Osteoblast (primary cell): ENCODE results near the gene CCBE1. TPM values are rescaled to one million over a fixed set of nuclear protein-coding genes. Genes with fewer than 3 reads are reported as not detected.
"Not testable (repeated sequence)": the region's sequence is repeated elsewhere in the genome, so short reads cannot be mapped to it uniquely, and the experiment has no call there.

Source experiments
- DNase-seq: peaks from one replicate; pipeline ENCODE4 v3.0.0; 2011; ENCODE audit warnings: low spot score, mixed read lengths; ENCODE audit not compliant: insufficient read length; ENCODE audit errors: missing footprints
- H2AFZ ChIP-seq: 2 replicates; pipeline ENCODE4 v1.6.0; 2011; ENCODE audit warnings: mild to moderate bottlenecking, low read length
- H3K27ac ChIP-seq: 2 replicates; pipeline ENCODE4 v1.5.1; 2011; ENCODE audit warnings: mild to moderate bottlenecking, low read depth, low read length, moderate library complexity
- H3K27me3 ChIP-seq: 2 replicates; pipeline ENCODE4 v1.6.0; 2012; ENCODE audit warnings: mild to moderate bottlenecking, control low read depth, inconsistent platforms, low read length, moderate library complexity; ENCODE audit not compliant: insufficient read depth
- H3K36me3 ChIP-seq: 2 replicates; pipeline ENCODE4 v1.5.1; 2011; ENCODE audit warnings: mild to moderate bottlenecking, low read length, control low read depth, moderate library complexity; ENCODE audit not compliant: insufficient read depth
- H3K4me1 ChIP-seq: 2 replicates; pipeline ENCODE4 v1.5.1; 2011; ENCODE audit warnings: mild to moderate bottlenecking, low read length, control low read depth, moderate library complexity; ENCODE audit not compliant: insufficient read depth
- H3K4me2 ChIP-seq: 2 replicates; pipeline ENCODE4 v1.6.0; 2011; ENCODE audit warnings: mild to moderate bottlenecking, low read length; ENCODE audit not compliant: insufficient read depth
- H3K4me3 ChIP-seq: fragments of 200-600 bp; sonication (generic); 3 replicates; pipeline ENCODE4 v1.5.1; 2012; ENCODE audit warnings: mild to moderate bottlenecking, low read length, inconsistent platforms; ENCODE audit not compliant: insufficient read depth
- H3K79me2 ChIP-seq: 2 replicates; pipeline ENCODE4 v1.6.0; 2012; ENCODE audit warnings: mild to moderate bottlenecking, low read length, control low read depth, inconsistent platforms; ENCODE audit not compliant: insufficient read depth
- H3K9me3 ChIP-seq: 2 replicates; pipeline ENCODE4 v1.5.1; 2011; ENCODE audit warnings: low read depth, low read length, control low read depth
- H4K20me1 ChIP-seq: 2 replicates; pipeline ENCODE4 v1.6.0; 2012; ENCODE audit warnings: mild to moderate bottlenecking, low read length, control low read depth; ENCODE audit not compliant: insufficient read depth
- total RNA-seq: library from RNA; depleted of rRNA; stranded (reverse); fragments of >200 nt; gene quantifications from 2 replicates; pipeline ENCODE4 v1.2.3, GENCODE V29; 2012
- TF ChIP-seq, protein P1 (sequence below): IDR thresholded peaks from 2 replicates; pipeline ENCODE4 v1.5.1; 2011; ENCODE audit warnings: mild to moderate bottlenecking, low read depth, low read length, moderate library complexity; ENCODE audit errors: extremely low read depth

Gene CCBE1
- total RNA-seq, 1 donor, result 51.4 TPM

DNA sequence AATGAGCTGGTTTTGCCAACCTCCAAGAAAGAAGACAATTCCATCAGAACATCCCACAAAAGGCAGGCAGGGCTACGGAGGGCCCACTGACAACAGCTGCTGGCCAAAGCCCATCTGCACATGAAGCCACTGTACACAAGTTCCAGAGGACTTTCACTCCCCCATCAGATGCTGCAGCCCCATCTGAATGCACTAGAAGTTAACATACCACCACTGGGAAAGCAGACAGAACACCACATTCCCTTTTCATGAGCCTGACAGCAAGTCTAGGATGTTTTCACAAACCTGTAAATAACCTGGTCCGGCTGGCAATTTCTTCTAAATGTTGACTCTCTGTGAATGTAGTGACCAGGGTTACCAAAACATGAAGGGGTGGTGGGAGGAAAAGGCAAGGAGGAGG lies 41.5 kb downstream of the CCBE1 start:
- H4K20me1 ChIP-seq, result peaks cover 14% of the 10 kb centered on the region
- H3K9me3 ChIP-seq, result no peaks in the 10 kb centered on the region
- peaks cover 98% of the 10 kb centered on the region for H3K79me2 ChIP-seq
- no peak overlapping the region for H2AFZ ChIP-seq
- no peak overlapping the region for H3K27ac ChIP-seq
- no peak for DNase-seq
- no peak overlapping the region for H3K4me3 ChIP-seq
- H3K4me2 ChIP-seq, result no peak overlapping the region
- H3K27me3 ChIP-seq, result no peaks in the 10 kb centered on the region
- H3K36me3 ChIP-seq, result peaks cover 16% of the 10 kb centered on the region
- H3K4me1 ChIP-seq, result peaks cover 21% of the 10 kb centered on the region
- TF ChIP-seq, protein P1, sequence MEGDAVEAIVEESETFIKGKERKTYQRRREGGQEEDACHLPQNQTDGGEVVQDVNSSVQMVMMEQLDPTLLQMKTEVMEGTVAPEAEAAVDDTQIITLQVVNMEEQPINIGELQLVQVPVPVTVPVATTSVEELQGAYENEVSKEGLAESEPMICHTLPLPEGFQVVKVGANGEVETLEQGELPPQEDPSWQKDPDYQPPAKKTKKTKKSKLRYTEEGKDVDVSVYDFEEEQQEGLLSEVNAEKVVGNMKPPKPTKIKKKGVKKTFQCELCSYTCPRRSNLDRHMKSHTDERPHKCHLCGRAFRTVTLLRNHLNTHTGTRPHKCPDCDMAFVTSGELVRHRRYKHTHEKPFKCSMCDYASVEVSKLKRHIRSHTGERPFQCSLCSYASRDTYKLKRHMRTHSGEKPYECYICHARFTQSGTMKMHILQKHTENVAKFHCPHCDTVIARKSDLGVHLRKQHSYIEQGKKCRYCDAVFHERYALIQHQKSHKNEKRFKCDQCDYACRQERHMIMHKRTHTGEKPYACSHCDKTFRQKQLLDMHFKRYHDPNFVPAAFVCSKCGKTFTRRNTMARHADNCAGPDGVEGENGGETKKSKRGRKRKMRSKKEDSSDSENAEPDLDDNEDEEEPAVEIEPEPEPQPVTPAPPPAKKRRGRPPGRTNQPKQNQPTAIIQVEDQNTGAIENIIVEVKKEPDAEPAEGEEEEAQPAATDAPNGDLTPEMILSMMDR, result no peak

DNA sequence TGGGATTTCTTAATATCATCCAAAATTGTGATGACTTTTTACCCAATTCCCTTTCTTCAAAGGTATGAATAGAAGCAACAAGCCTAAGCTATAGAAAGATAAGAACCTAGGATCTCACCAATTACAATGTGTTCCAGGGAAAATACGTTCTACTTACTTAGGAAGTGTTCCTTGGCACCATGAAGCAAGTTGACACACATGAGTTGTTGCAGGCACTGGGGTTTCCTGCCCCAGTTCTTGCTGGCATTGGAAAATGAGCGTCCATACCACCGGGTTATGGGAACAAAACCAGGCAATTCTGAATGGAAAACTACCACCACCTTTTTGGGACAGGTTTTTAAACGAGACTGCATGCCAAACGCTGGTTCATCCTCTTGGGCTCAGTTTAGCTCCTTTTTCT lies 46.2 kb downstream of the CCBE1 start:
- peaks cover 32% of the 10 kb centered on the region for H3K4me1 ChIP-seq
- H3K27me3 ChIP-seq, result no peaks in the 10 kb centered on the region
- no peak overlapping the region for H2AFZ ChIP-seq
- peaks cover 21% of the 10 kb centered on the region for H4K20me1 ChIP-seq
- TF ChIP-seq, protein P1, result no peak
- no peak overlapping the region for H3K27ac ChIP-seq
- H3K9me3 ChIP-seq, result no peaks in the 10 kb centered on the region
- no peak for DNase-seq
- peaks cover 16% of the 10 kb centered on the region for H3K36me3 ChIP-seq
- no peak overlapping the region for H3K4me3 ChIP-seq
- peaks cover 99% of the 10 kb centered on the region for H3K79me2 ChIP-seq
- no peak overlapping the region for H3K4me2 ChIP-seq

DNA sequence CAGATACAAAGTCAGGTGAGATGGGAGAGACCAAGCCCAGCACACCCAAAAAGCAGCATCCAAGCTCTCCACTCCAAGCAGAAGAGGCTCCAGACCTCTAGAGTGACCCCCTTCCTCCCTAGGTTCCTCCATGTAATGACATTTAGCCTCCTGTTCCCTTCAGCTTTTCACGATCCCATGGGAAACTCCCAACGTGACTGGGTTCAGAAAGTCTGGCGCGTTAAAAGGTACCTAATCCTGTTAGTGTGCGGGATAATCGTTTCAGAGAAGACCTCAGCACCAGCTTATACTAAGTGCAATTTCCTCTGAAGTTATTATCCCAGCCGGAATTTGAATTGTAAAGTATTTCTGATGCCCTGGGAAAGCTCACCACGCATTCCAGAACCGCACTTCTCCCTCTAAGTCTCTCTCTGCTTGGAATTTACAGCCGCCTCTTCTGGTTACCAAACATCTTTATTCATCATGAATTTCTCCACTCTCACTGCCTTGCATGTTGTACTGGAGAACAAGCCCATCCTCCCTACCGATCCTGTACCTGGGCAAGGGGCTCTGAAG lies 46.9 kb downstream of the CCBE1 start:
- Histone ChIP-seq H3K27me3 (no peaks in the 10 kb centered on the region), H3K4me3 (no peak overlapping the region), H4K20me1 (peaks cover 16% of the 10 kb centered on the region), H3K4me1 (peaks cover 30% of the 10 kb centered on the region), H3K9me3 (no peaks in the 10 kb centered on the region), H3K79me2 (peaks cover 99% of the 10 kb centered on the region), H3K36me3 (peaks cover 16% of the 10 kb centered on the region), H2AFZ (no peak overlapping the region), H3K27ac (peak overlapping the region; percentile 12), H3K4me2 (no peak overlapping the region)
- no peak for DNase-seq
- TF ChIP-seq, protein P1, result no peak

DNA sequence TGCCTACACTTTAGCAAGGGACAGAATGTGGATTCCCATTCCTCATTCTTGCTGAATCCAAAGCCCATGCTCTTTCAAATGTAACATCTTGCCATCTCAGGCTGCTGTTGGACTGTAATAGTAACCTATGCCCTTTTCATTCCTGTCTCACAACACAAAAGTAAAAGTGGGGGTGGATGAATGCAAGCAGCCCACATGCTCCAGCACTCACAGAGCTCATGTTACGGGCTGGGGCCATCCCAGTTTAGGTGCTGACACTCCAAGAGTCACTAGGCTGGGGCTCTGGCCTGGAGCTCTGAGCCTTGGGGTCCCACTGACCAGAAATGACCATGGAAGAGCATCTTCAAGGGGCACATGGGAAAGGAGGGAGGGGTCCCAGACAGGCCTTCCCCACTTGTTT lies 47.6 kb downstream of the CCBE1 start:
- H3K4me1 ChIP-seq, result peaks cover 30% of the 10 kb centered on the region

DNA sequence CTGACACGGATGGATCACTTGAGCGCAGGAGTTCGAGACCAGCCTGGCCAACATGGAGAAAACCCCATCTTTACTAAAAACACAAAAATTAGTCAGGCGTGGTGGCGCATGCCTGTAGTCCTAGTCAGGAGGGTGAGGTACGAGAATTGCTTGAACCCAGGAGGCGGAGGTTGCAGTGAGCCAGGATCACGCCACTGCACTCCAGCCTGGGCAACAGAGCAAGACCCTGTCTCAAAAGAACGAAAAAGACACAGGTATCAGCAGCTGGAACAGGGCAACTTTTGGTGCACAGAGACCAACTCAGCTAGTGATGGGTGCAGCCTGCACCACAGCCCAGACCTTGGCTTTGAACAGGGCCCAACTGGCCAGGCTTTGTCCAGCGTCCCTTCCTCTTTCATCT lies 48.8 kb downstream of the CCBE1 start:
- not testable (repeated sequence) for H3K4me2 ChIP-seq, DNase-seq, H3K9me3 ChIP-seq, H3K27ac ChIP-seq, H2AFZ ChIP-seq, H3K27me3 ChIP-seq, H3K4me3 ChIP-seq
- Histone ChIP-seq H3K36me3 (peaks cover 16% of the 10 kb centered on the region), H3K79me2 (peaks cover 99% of the 10 kb centered on the region), H3K4me1 (peaks cover 30% of the 10 kb centered on the region), H4K20me1 (peaks cover 22% of the 10 kb centered on the region)

More for the DNA sequence above, 47.6 kb downstream of the CCBE1 start:
- Histone ChIP-seq H3K27ac (peak overlapping the region; percentile 12), H3K36me3 (peaks cover 16% of the 10 kb centered on the region), H3K4me3 (no peak overlapping the region), H2AFZ (no peak overlapping the region), H4K20me1 (peaks cover 16% of the 10 kb centered on the region), H3K4me2 (no peak overlapping the region), H3K9me3 (no peaks in the 10 kb centered on the region), H3K27me3 (no peaks in the 10 kb centered on the region), H3K79me2 (peaks cover 99% of the 10 kb centered on the region)
- TF ChIP-seq, protein P1, result no peak
- no peak for DNase-seq
